Globus pallidus (tissue), 1 donor: ENCODE measurements around the gene PCBP3.

Experiments used
- DNase-seq: peaks from one replicate; pipeline ENCODE4 v3.0.0-alpha.2; 2015; ENCODE audit warnings: low spot score

The PCBP3 gene

GRCh38 chr21:45861156-45861870 lies 217.8 kb downstream of the PCBP3 start:
- no peak for DNase-seq

GRCh38 chr21:45862543-45863207 lies 219.2 kb downstream of the PCBP3 start:
- no peak for DNase-seq

GRCh38 chr21:45863267-45863666 lies 219.7 kb downstream of the PCBP3 start:
- no peak for DNase-seq

GRCh38 chr21:45863751-45864150 lies 220.2 kb downstream of the PCBP3 start:
- no peak for DNase-seq

- no peak for DNase-seq
Measured at GRCh38 chr21:45864436-45864835, 220.9 kb downstream of the PCBP3 start.

GRCh38 chr21:45865106-45865835 lies 221.7 kb downstream of the PCBP3 start:
- DNase-seq = no peak

- DNase-seq = no peak
Measured at GRCh38 chr21:45866551-45866950, 223.0 kb downstream of the PCBP3 start.

GRCh38 chr21:45867041-45867666 lies 223.6 kb downstream of the PCBP3 start:
- no peak for DNase-seq

GRCh38 chr21:45867671-45868081 lies 224.2 kb downstream of the PCBP3 start:
- DNase-seq = no peak

- no peak for DNase-seq
Measured at GRCh38 chr21:45868086-45868485, 224.6 kb downstream of the PCBP3 start.

- DNase-seq = no peak
Measured at GRCh38 chr21:45868488-45868887, 225.0 kb downstream of the PCBP3 start.

- no peak for DNase-seq
Measured at GRCh38 chr21:45869121-45870007, 225.8 kb downstream of the PCBP3 start.

- no peak for DNase-seq
Measured at GRCh38 chr21:45870421-45870820, 226.9 kb downstream of the PCBP3 start.

- DNase-seq = no peak
Measured at GRCh38 chr21:45870851-45871615, 227.5 kb downstream of the PCBP3 start.

- DNase-seq = no peak
Measured at GRCh38 chr21:45871616-45872236, 228.2 kb downstream of the PCBP3 start.

- DNase-seq = no peak
Measured at GRCh38 chr21:45872471-45872870, 228.9 kb downstream of the PCBP3 start.

GRCh38 chr21:45872902-45873301 lies 229.4 kb downstream of the PCBP3 start:
- DNase-seq = no peak

GRCh38 chr21:45873418-45873817 lies 229.9 kb downstream of the PCBP3 start:
- DNase-seq = no peak

GRCh38 chr21:45873866-45874265 lies 230.3 kb downstream of the PCBP3 start:
- no peak for DNase-seq

- no peak for DNase-seq
Measured at GRCh38 chr21:45874716-45875415, 231.3 kb downstream of the PCBP3 start.
